RWPE1 (cell line): ENCODE data around the gene TPPP2.

Experiments used
- CTCF ChIA-PET: fragments of 350-600 bp; sonication (Branson Sonifier 250); formaldehyde crosslinking; extraction: SDS; loops from one replicate; lab custom pipeline; 2021; lab: Yijun Ruan, JAX
- POLR2A ChIA-PET: fragments of 400-600 bp; formaldehyde crosslinking; extraction: SDS; loops from one replicate; lab custom pipeline; 2020; ENCODE audit warnings: antibody characterized with exemption; ENCODE audit not compliant: low non-redundant PET; lab: Yijun Ruan, JAX
- DNase-seq: peaks from one replicate; pipeline ENCODE4 v3.0.0; 2012; ENCODE audit warnings: low spot score
- H3K27ac ChIP-seq: fragments of 450-650 bp; 2 replicates; pipeline ENCODE4 v1.5.1; 2017
- TF ChIP-seq, protein P1 (sequence below): fragments of 450-650 bp; conservative IDR thresholded peaks from 2 replicates; pipeline ENCODE4 v1.5.1; 2017; ENCODE audit warnings: low read depth, mild to moderate bottlenecking

TPPP2 gene

GRCh38 chr14:21077672-21078071 is 47.7 kb downstream of the TPPP2 start:
- H3K27ac ChIP-seq = no peak overlapping the region
- CTCF ChIA-PET = interaction anchor here (0.9 to 1.5 kb wide), 2 partner anchors 10 to 15 kb away, joined by 4 to 10 read pairs; no protein-coding TSS in a partner anchor
- POLR2A ChIA-PET = no interaction called here
- TF ChIP-seq, protein P1, sequence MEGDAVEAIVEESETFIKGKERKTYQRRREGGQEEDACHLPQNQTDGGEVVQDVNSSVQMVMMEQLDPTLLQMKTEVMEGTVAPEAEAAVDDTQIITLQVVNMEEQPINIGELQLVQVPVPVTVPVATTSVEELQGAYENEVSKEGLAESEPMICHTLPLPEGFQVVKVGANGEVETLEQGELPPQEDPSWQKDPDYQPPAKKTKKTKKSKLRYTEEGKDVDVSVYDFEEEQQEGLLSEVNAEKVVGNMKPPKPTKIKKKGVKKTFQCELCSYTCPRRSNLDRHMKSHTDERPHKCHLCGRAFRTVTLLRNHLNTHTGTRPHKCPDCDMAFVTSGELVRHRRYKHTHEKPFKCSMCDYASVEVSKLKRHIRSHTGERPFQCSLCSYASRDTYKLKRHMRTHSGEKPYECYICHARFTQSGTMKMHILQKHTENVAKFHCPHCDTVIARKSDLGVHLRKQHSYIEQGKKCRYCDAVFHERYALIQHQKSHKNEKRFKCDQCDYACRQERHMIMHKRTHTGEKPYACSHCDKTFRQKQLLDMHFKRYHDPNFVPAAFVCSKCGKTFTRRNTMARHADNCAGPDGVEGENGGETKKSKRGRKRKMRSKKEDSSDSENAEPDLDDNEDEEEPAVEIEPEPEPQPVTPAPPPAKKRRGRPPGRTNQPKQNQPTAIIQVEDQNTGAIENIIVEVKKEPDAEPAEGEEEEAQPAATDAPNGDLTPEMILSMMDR = no peak
- no peak for DNase-seq

GRCh38 chr14:21078287-21078686 is 48.3 kb downstream of the TPPP2 start:
- DNase-seq = no peak
- POLR2A ChIA-PET = no interaction called here
- H3K27ac ChIP-seq = no peak overlapping the region
- CTCF ChIA-PET = no interaction called here
- TF ChIP-seq, protein P1 = no peak

DNA sequence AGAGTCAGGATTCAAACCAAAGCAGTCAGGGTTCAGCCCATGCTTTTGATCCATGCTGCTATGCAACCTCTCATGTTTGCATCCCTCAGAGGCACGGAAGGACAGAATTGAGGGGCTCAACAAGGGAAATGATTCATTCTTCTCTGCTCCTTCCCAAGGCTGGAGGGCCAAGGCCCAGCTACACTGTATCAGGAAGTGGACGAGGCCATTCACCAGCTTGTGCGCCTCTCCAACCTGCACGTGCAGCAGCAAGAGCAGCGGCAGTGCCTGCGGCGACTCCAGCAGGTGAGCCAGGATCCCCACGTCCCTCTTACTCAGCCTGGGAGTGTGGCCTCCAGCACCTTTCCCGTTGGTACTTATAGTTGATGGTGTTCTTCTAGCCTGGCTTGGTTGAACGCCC is 48.7 kb downstream of the TPPP2 start:
- POLR2A ChIA-PET = no interaction called here
- TF ChIP-seq, protein P1 = no peak
- DNase-seq = no peak
- H3K27ac ChIP-seq = no peak overlapping the region
- CTCF ChIA-PET = no interaction called here

GRCh38 chr14:21081521-21082142 is 51.6 kb downstream of the TPPP2 start:
- no peak for DNase-seq
- POLR2A ChIA-PET = no interaction called here
- no peak overlapping the region for H3K27ac ChIP-seq
- TF ChIP-seq, protein P1 = no peak
- CTCF ChIA-PET = interaction anchor here (0.6 kb wide), 1 partner anchor 22 kb away, joined by 3 read pairs; no protein-coding TSS in a partner anchor
